ENCODE measurements around the gene DNAJC30.

The DNAJC30 gene

DNA sequence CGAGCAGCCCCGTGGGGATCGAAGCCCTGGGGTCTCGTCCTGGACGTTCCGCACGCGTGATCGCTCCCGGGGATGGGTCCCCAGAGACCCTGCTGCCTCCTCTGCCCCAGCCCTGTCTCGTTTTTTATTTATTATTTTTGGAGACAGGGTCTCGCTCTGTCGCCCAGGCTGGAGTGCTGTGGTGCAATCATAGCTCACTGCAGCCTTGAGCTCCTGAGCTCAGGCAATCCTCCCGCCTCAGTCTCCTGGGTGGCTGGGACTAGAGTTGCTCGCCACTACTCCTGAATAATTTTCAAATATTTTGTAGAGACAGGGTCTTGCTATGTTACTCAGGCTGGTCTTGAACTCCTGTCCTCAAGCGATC is 36.5 kb upstream of the DNAJC30 start:
- H3K4me2 ChIP-seq (ENCODE audit: low read length), result peak overlapping the region; percentile 63
- no peaks in the 10 kb centered on the region for H3K9me3 ChIP-seq (ENCODE audit: control insufficient read depth, insufficient read depth, low read length)
- H3K79me2 ChIP-seq (ENCODE audit: control insufficient read depth, low read length), result peaks cover 13% of the 10 kb centered on the region
- peaks cover 22% of the 10 kb centered on the region; the same call in 1 of the 2 replicates for H4K20me1 ChIP-seq (ENCODE audit: control insufficient read depth, insufficient read depth, low read depth, low read length)
- no peaks in the 10 kb centered on the region for H3K36me3 ChIP-seq (ENCODE audit: control insufficient read depth, low read length)
- no peaks in the 10 kb centered on the region for H3K9me2 ChIP-seq (replicated peaks; ENCODE audit: control insufficient read depth, low read length)
- H3K4me1 ChIP-seq (ENCODE audit: control insufficient read depth, low read length), result peaks cover 32% of the 10 kb centered on the region
- H3K4me3 ChIP-seq (ENCODE audit: low read length), result peak overlapping the region; percentile 57
- TF ChIP-seq EZH2phosphoT487 (IDR thresholded peaks at IDR 0.05; ENCODE audit: borderline replicate concordance, low read length), result no peak
- TF ChIP-seq, protein P1, sequence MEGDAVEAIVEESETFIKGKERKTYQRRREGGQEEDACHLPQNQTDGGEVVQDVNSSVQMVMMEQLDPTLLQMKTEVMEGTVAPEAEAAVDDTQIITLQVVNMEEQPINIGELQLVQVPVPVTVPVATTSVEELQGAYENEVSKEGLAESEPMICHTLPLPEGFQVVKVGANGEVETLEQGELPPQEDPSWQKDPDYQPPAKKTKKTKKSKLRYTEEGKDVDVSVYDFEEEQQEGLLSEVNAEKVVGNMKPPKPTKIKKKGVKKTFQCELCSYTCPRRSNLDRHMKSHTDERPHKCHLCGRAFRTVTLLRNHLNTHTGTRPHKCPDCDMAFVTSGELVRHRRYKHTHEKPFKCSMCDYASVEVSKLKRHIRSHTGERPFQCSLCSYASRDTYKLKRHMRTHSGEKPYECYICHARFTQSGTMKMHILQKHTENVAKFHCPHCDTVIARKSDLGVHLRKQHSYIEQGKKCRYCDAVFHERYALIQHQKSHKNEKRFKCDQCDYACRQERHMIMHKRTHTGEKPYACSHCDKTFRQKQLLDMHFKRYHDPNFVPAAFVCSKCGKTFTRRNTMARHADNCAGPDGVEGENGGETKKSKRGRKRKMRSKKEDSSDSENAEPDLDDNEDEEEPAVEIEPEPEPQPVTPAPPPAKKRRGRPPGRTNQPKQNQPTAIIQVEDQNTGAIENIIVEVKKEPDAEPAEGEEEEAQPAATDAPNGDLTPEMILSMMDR (IDR thresholded peaks at IDR 0.05; ENCODE audit: low read depth, low read length, poor library complexity, severe bottlenecking), result no peak
- peaks cover 38% of the 10 kb centered on the region for H3K27me3 ChIP-seq (ENCODE audit: control insufficient read depth, low read length)
- H3K27ac ChIP-seq (ENCODE audit: low read depth, low read length), result no peak overlapping the region
- no peaks in the 10 kb centered on the region for H3F3A ChIP-seq (ENCODE audit: control insufficient read depth, insufficient read depth)

GRCh38 chr7:73718905-73719805 is 35.9 kb upstream of the DNAJC30 start, which contains the start of gene STX1A:
TSS of gene STX1A (minus strand) at chr7:73719669. CDS start at chr7:73719631, 38 bp downstream.
- TF ChIP-seq, protein P1 (IDR thresholded peaks at IDR 0.05; ENCODE audit: low read depth, low read length, poor library complexity, severe bottlenecking), result peak; percentile 33
- peak; percentile 96; the same call in 1 of the 2 replicates for TF ChIP-seq EZH2phosphoT487 (IDR thresholded peaks at IDR 0.05; ENCODE audit: borderline replicate concordance, low read length)
- Histone ChIP-seq H3K4me1 (ENCODE audit: control insufficient read depth, low read length) (peaks cover 32% of the 10 kb centered on the region), H3K27me3 (ENCODE audit: control insufficient read depth, low read length) (peaks cover 38% of the 10 kb centered on the region), H3K79me2 (ENCODE audit: control insufficient read depth, low read length) (peaks cover 13% of the 10 kb centered on the region), H3K36me3 (ENCODE audit: control insufficient read depth, low read length) (no peaks in the 10 kb centered on the region), H3K9me3 (ENCODE audit: control insufficient read depth, insufficient read depth, low read length) (no peaks in the 10 kb centered on the region), H3K27ac (ENCODE audit: low read depth, low read length) (no peak within 1 kb of the TSS), H3K9me2 (replicated peaks; ENCODE audit: control insufficient read depth, low read length) (no peaks in the 10 kb centered on the region), H4K20me1 (ENCODE audit: control insufficient read depth, insufficient read depth, low read depth, low read length) (peaks cover 22% of the 10 kb centered on the region; the same call in 1 of the 2 replicates), H3F3A (ENCODE audit: control insufficient read depth, insufficient read depth) (no peaks in the 10 kb centered on the region), H3K4me2 (ENCODE audit: low read length) (peak within 1 kb of the TSS; percentile 99), H3K4me3 (ENCODE audit: low read length) (peak within 1 kb of the TSS; percentile 96)

GRCh38 chr7:73718438-73718881 is 35.2 kb upstream of the DNAJC30 start:
- H3K4me3 ChIP-seq (ENCODE audit: low read length), result peak overlapping the region; percentile 96
- H3K36me3 ChIP-seq (ENCODE audit: control insufficient read depth, low read length), result no peaks in the 10 kb centered on the region
- peaks cover 32% of the 10 kb centered on the region for H3K4me1 ChIP-seq (ENCODE audit: control insufficient read depth, low read length)
- no peaks in the 10 kb centered on the region for H3K9me2 ChIP-seq (replicated peaks; ENCODE audit: control insufficient read depth, low read length)
- peaks cover 13% of the 10 kb centered on the region for H3K79me2 ChIP-seq (ENCODE audit: control insufficient read depth, low read length)
- H3K27me3 ChIP-seq (ENCODE audit: control insufficient read depth, low read length), result peaks cover 38% of the 10 kb centered on the region
- H3K27ac ChIP-seq (ENCODE audit: low read depth, low read length), result no peak overlapping the region
- TF ChIP-seq EZH2phosphoT487 (IDR thresholded peaks at IDR 0.05; ENCODE audit: borderline replicate concordance, low read length), result no peak
- TF ChIP-seq, protein P1 (IDR thresholded peaks at IDR 0.05; ENCODE audit: low read depth, low read length, poor library complexity, severe bottlenecking), result no peak
- H3K4me2 ChIP-seq (ENCODE audit: low read length), result peak overlapping the region; percentile 99
- H4K20me1 ChIP-seq (ENCODE audit: control insufficient read depth, insufficient read depth, low read depth, low read length), result peaks cover 22% of the 10 kb centered on the region; the same call in 1 of the 2 replicates
- H3K9me3 ChIP-seq (ENCODE audit: control insufficient read depth, insufficient read depth, low read length), result no peaks in the 10 kb centered on the region
- no peaks in the 10 kb centered on the region for H3F3A ChIP-seq (ENCODE audit: control insufficient read depth, insufficient read depth)

All from DOHH2 (cell line).